ENCODE measurements around the gene GATA2. TPM values are rescaled to one million over a fixed set of nuclear protein-coding genes. Genes with fewer than 3 reads are reported as not detected.

Gene GATA2
- total RNA-seq, 1 donor from 2014 or later, result 23.9 TPM

DNA sequence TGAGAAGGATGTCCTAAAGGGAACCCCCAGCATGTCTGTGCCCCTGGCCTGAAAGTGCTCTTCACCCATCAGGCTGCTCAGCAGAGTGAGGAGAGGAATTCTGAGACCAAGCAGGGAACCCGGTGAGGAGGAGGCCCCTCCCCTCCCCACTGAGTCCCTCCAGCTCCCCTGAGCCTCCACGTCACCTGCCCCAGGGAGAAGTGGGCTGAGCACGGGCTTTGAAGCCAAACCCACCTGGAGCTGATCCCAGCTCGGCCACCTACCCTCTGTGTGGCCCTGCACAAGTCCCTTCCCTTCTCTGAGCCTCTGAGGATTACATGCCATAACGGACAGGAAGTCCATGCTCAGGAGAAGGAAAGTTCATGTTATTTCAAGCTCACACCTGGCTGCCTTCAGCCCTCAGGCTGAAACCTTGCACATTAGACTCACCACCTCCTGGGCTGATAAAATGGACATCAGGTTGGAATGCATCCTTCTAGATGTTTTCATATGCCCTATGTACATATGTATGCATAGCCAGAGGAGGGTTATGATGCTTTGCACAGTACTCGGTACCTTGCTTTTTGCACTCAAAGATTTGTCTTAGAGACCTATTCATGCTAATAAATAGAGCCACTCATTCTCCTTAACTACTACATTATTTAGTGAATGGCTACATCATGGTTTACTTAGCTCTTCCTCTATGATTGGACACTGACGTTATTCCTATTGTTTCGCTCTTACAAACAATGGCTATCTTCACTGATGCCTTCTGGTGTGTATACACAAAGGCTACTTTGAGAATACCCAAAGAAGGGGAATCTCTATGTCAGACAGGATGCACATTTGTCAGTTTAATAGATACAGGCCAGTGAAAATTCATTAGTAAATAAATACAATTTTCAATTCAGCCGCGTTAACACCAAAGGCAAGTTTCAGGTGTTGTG lies 31.6 kb upstream of the GATA2 start:
- H3K36me3 Mint-ChIP-seq, result no peaks in the 10 kb centered on the region
- DNase-seq (ENCODE audit: extremely low spot score, unreplicated experiment), result no peak
- H3K9me3 Mint-ChIP-seq, result no peaks in the 10 kb centered on the region
- no peak overlapping the region for H3K4me3 Mint-ChIP-seq
- H3K27ac Mint-ChIP-seq, result no peak overlapping the region
- TF ChIP-seq CTCF (conservative IDR thresholded peaks at IDR 0.05), result no peak
- no peaks in the 10 kb centered on the region for H3K4me1 Mint-ChIP-seq (ENCODE audit: unreplicated experiment)
- H3K27me3 Mint-ChIP-seq, result peaks cover 52% of the 10 kb centered on the region

GRCh38 chr3:128523591-128523990 lies 30.6 kb upstream of the GATA2 start:
- Mint-ChIP-seq H3K27ac (no peak overlapping the region), H3K4me1 (ENCODE audit: unreplicated experiment) (no peaks in the 10 kb centered on the region), H3K9me3 (no peaks in the 10 kb centered on the region), H3K27me3 (peaks cover 58% of the 10 kb centered on the region), H3K36me3 (no peaks in the 10 kb centered on the region), H3K4me3 (no peak overlapping the region)
- no peak for DNase-seq (ENCODE audit: extremely low spot score, unreplicated experiment)
- no peak for TF ChIP-seq CTCF (conservative IDR thresholded peaks at IDR 0.05)

- peaks cover 52% of the 10 kb centered on the region for H3K27me3 Mint-ChIP-seq
- no peak overlapping the region for H3K27ac Mint-ChIP-seq
- H3K4me1 Mint-ChIP-seq (ENCODE audit: unreplicated experiment), result no peaks in the 10 kb centered on the region
- H3K36me3 Mint-ChIP-seq, result no peaks in the 10 kb centered on the region
- no peak overlapping the region for H3K4me3 Mint-ChIP-seq
- no peak for TF ChIP-seq CTCF (conservative IDR thresholded peaks at IDR 0.05)
- no peaks in the 10 kb centered on the region for H3K9me3 Mint-ChIP-seq
- DNase-seq (ENCODE audit: extremely low spot score, unreplicated experiment), result no peak
Observed at GRCh38 chr3:128521715-128522114, 28.7 kb upstream of the GATA2 start.

DNA sequence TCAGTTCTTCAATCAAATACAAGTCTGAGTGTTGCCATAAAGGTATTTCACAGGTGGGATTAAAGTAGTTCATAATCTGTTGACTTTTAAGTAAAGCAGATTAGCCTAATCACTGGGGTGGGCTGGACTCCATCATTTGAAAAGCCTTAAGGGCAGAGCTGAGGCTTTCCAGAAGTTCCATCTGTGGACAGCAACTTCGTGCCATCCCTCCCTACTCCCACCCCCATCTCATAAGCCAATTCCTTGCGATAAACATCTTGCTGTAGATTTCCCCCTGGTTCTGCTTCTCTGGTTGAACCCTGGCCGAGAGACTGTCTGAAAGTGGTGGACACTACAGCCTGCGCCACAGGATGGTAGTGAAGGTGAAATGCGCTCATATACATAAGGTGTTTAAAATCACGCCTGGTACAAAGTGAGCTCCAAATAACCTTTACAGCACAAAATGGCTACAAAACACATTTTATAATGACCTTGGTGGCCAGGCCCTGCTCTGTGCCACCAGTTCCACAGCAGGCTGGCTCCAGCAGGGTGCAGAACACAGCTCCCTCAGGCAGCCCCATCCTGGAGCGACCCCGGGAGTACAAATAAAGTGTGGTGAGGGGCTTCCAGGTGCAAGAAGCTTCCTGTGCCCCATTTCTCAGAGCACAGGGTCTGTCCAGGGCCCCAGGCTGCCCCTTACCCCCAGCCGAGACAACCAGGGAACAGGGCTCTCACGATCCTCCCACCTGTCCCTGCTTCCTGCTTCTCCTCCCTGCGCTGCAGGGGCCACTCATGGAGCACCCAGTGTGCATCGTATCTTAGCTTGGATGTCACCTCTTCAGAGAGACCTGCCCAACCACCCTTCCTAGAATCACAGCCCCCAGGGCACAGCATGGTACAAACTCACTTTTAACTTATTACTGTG lies 25.8 kb upstream of the GATA2 start:
- Mint-ChIP-seq H3K9me3 (no peaks in the 10 kb centered on the region), H3K27ac (no peak overlapping the region), H3K4me1 (ENCODE audit: unreplicated experiment) (no peaks in the 10 kb centered on the region), H3K27me3 (peaks cover 40% of the 10 kb centered on the region), H3K36me3 (no peaks in the 10 kb centered on the region), H3K4me3 (no peak overlapping the region)
- DNase-seq (ENCODE audit: extremely low spot score, unreplicated experiment), result no peak
- no peak for TF ChIP-seq CTCF (conservative IDR thresholded peaks at IDR 0.05)

DNA sequence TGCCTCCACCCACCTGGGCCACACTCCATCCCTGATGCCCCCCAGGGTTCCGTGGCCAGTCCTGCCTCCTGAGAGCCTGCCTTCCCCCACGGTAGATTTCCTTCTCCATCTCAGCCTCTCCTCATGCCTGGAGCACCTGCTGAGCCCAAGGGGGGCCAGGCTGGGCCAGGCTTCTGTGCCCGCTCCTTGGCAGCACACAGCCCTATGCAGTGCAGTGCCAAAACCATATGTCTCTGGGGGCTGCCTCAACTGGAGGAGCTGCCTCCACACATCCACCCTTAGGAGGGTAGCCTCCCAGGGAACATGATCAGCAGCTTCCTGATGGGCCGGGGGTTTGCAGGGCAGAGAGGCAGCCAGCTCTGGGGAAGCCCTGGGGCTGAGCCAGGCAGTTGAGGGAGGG lies 24.6 kb upstream of the GATA2 start:
- no peaks in the 10 kb centered on the region for H3K36me3 Mint-ChIP-seq
- DNase-seq (ENCODE audit: extremely low spot score, unreplicated experiment), result no peak
- H3K4me1 Mint-ChIP-seq (ENCODE audit: unreplicated experiment), result no peaks in the 10 kb centered on the region
- H3K27ac Mint-ChIP-seq, result no peak overlapping the region
- peaks cover 39% of the 10 kb centered on the region for H3K27me3 Mint-ChIP-seq
- no peaks in the 10 kb centered on the region for H3K9me3 Mint-ChIP-seq
- TF ChIP-seq CTCF (conservative IDR thresholded peaks at IDR 0.05), result no peak
- no peak overlapping the region for H3K4me3 Mint-ChIP-seq

Measured in type B pancreatic cell (in vitro differentiated cells).